Activated CD8-positive, alpha-beta memory T cell treated with anti-CD3 and anti-CD28 coated beads, Interleukin-2, amount 50 U/mL, for 48 hours (primary cell): Measurements from ENCODE around the gene DNAJB2.
"Not testable (repeated sequence)": the region's sequence is repeated elsewhere in the genome, so short reads cannot be mapped to it uniquely, and the experiment has no call there.

Experiments used
- DNase-seq: peaks from one replicate; pipeline ENCODE4 v3.0.0-alpha.2; 2020

The DNAJB2 gene

DNA sequence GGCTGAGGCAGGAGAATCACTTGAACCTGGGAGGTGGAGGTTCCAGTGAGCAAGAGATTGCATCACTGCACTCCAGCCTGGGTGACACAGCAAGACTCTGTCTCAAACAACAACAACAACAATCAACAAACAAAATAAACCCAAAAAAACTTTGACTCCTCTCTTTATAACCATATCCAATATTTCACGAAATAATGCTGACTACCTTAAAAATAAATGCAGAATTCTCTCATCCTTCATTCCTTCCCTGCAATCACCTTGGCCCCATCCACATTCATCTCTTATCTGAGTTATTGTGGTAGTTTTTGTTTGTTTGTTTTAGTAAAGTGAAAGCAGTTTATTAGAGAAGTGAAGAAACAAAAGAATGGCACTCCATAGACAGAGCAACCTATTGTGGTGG, 26.9 kb downstream of the DNAJB2 start:
- DNase-seq = no peak

DNA sequence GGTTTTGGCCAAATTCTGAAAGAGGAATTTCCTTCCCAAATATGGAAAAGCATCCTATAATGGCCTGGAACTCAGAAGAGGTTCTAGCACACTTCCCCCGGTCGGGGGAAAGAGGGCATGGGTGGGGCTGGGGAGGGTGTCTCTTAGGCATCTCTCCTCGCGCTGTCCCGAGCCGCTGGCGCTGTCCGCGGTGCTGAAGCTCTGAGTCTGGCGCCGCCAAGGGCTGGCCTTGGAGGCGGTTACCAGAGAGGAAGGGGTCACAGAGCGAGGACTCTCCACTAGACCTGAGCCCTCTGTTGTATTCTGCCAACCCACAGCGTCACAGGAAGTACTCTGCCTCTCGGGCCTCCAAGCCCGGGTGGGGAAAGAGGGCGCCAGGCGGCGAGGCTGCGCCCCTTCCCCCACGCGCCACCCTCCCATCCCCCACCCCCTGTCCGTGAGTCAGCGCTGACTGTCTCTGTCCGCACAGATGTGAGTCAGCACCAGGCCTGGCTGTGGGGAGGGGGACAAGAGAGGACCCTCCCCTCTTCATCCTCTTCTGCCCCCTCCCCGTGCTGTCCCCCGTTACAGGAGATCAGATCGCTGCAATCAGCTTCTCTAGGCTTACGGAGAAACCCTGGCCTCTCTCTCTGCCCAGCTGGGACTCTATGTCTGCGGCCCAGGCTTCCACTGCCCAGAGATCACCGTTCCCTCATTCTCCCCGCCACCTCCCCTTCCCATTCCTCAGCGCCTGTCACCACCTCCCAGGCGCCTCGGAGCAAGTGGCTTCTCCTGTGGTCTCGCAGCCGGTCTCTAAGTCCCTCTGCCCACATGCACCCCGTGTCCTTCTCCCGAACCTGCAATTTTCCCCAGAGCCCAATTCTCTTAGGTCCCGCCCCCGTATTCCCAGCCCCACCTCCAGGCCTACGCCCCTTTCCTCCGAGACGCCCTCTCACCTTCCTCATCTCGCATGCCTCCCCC, 29.3 kb downstream of the DNAJB2 start:
- peak; percentile 90 for DNase-seq

DNA sequence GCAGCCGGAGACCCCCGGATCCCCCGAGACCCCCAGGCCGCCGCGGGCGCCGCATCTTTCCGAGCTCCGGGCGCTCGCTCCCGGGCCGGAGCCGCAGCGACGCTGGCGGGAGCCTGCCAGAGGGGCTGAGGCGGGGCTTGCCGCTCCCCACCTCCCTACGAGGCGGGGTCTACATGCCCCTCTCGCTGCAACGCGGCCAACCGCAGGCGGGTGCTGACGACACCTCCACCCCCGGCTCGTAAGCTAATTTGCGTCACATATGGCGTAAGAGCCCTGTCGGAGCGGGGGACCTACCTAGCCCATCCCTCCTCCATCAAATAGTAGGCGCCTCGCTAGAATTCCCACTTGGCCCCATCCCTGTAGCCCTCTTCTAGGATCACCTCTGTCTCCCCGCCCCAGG, 30.1 kb downstream of the DNAJB2 start, which contains the start of gene PTPRN:
TSS of gene PTPRN (minus strand) at position 124 of the 400 bp plus-strand sequence. CDS start at position 55, 69 bp downstream.
- no peak for DNase-seq

DNA sequence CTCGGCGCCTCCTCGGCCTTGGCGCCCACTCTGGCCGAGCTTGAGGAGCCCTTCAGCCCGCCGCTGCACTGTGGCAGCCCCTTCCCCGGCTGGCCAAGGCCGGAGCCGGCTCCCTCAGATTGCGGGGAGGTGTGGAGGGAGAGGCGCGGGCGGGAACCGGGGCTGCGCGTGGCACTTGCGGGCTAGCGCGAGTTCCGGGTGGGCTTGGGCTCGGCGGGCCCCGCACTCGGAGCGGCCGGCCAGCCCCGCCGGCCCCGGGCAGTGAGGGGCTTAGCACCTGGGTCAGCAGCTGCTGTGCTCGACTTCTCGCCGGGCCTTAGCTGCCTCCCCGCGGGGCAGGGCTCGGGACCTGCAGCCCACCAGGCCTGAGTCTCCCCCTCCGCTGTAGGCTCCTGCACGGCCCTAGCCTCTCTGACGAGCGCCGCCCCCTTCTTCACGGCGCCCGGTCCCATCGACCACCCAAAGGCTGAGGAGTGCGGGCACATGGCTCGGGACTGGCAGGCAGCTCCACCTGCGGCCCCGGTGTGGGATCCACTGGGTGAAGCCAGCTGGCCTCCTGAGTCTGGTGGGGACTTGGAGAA, 33.6 kb downstream of the DNAJB2 start:
- DNase-seq = not testable (repeated sequence)

DNA sequence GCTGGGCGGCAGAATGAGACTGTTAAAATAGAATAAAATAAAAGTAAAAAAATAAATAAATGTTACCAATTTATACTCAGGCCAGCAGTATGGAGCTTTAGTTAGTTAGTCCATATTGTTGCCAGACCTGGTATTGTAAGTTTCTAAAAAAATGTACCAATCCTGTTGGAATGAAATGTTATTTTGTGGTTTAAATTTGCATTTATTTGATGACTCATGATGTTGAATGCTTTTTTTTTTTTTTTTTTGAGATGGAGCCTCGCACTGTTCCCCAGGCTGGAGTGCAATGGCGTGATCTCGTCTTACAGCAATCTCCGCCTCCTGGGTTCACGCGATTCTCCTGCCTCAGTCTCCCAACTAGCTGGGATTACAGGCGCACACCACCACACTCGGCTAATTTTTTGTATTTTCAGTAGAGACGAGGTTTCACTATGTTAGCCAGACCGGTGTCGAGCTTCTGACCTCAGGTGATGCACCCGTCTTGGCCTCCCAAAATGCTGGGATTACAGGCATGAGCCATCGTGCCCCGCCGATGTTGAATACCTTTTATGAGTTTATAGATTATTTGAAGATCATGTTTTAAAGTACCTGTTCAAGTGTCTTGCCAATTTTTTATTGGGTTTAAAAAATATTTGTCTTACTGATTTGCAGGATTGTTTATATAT, 35.8 kb downstream of the DNAJB2 start:
- no peak for DNase-seq

DNA sequence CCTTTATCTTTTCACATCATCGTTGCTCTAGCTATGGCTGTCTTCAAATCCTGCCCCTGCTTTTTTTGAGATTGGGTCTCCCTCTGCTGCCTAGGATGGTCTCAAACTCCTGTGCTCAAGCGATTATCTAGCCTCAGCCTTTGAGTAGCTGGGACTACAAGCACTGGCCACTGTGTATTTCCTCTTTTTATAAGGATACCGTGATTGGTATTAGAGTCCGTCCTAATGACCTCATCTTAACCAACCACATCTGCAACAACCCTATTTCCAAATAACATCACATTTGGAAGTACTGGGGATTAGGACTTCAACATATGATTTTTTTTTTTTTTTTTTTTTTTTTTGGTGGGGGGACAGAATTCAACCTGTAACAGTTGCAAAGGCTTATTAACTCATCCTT, 44.3 kb downstream of the DNAJB2 start:
- no peak for DNase-seq

DNA sequence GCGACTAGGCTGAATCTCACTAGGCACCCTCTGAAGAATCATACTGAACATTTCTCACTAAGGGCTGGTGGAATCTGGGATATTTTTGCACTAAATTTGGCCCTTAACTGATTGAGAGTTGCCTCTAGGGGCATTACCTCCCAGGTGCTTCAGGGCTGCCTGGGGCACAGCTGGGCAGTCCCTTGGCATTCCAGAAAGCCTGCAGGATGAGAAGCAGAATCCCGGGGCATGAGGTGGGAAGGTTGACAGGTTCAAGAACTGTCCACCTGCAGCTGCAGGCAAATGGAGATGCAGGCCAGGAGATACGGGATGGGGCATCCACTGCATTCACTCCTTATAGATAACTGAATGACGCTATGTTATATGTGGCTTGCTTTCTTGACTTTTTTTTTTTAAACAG, 46.0 kb downstream of the DNAJB2 start:
- no peak for DNase-seq

DNA sequence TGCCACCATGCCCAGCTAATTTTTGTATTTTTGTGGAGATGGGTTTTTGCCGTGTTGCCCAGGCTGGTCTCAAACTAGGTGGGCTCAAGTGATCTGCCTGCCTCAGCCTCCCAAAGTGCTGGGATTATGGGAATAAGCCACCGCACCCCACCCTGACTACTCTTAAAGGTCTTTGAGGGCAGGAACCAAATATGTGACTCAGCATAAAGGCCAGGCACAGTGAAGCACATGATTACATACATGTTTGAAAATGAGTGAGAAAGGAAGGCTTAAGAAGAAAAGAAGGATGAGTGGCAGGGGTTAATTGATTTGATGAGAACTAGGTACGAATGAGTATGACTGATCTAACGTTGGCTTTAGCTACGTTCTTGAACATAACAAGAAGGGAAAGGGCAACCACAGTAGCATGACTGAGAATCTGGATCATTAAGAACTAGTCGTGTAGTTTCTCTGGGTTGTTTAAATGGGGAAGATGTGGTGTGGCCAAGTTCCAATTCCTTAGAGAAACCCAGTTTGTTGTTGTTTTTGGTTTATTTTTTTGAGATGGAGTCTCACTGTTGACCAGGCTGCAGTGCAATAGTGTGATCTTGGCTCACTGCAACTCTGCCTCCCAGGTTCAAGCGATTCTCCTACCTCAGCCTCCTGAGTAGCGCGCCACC, 46.6 kb downstream of the DNAJB2 start:
- DNase-seq = no peak

DNA sequence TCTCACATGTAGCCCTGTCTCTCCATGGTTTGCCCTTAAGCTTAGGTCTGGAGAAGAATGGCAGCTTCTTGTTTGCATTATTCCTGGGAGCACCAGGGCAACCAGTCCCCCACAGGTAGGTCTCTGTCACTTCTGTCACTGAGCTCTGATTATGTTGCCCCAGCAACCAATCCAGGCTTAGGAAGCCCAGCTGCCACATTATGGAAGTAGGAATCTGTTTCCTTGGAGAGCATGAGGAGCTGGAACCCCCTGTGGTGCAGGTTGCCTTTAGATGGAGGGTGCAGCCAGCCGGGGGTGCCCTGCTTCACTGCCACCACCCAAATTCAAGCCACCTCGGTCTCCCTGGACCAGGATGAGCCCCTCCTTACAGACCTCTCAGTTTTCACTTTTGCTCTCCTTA, 48.6 kb downstream of the DNAJB2 start:
- no peak for DNase-seq

DNA sequence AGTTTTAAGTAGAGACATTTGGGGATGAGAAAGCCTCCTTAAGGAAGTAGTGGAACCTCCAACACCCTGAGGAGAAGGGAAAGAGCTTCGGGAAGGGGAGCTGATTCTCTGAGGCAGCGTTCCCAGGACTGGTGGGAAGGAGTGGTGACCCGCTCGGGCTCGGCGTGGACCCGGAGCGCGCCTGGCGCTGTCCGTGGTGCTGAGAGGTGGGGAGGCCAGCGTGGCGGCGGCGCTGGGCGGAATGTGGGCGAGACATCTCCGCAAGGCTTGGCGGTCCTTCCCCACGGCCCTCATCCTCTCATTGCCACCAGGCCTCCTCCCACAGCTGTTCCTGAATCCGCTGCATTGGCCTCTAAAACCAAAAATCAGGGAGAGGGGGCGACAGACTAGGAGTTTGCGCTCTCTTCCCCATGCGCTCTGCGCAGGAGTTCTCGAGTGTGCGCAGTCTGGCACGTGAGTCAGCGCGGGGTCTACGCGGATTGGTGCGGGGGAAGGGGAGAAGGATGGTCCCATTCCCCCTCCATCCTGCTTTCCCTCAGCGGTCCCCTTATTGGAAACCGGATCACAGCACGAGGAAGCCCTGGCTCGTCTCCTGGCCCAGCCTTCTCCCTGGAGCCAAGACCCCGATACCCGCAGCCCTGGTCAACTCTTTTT, 52.5 kb downstream of the DNAJB2 start:
- peak; percentile 76 for DNase-seq

DNA sequence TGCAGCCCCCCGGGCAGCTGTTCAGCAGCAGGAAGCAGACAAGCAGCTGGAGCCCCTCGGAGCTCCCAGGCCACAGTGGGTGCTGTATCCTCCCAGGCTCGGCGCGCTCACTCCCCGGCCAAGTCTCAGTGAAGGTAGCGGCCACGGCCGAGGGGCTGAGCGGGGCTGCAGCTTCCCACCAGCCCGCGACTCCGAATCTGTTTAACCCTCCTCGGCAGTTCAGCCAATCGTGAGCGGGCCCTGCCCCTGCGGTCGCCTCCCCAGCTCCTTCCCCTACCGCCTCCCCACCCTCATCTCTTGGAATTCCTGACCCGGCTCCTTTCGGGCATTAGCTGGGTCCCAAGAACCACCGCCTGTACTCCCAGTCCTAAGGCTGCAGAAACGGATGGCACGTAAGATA, 53.4 kb downstream of the DNAJB2 start, which contains the start of gene RESP18:
TSS of gene RESP18 (minus strand) at position 203 of the 400 bp plus-strand sequence.
- no peak for DNase-seq

DNA sequence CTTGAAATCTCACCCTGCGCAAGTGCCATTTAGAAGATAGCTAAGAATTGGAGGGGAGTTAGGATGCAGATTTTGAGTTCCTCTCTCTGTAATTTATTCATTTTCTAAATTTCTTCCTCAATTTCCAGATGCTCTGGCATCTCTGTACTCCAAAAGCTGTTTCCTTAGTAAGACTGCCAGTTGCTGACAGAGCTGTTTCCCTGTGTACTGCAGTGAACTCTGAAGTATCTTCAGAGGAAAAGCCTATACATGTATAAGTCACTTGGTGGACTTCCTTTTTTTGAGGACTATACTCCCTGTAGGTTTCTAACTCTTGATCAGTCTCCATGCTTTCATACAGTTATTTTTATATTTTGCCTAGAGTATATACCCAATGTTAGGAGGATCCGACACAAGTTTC, 54.9 kb downstream of the DNAJB2 start:
- DNase-seq = no peak

DNA sequence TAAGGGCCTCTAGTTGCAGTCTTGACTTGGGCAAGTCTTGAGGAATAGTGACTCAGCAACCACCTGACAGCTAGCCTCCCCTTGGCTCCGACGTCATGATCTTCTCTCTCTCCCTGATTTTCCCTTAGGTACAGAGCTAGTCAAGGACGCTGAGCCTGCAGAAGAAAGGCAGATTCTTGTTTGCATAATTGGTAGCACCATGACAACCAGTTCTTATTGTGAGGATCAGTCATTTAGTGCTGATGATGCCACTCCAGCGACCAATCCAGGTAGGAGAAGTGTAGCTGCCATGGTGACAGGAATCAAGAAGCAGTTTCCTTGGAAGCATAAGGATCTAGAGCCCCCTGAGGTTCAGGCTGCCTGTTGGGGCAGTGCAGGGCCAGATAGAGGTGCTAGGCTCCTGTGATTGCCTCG, 56.2 kb downstream of the DNAJB2 start:
- DNase-seq = no peak
